NOMO-1 treated with DMSO at 0.1 percent for 48 hours (cell line): Measurements from ENCODE around the gene PA2G4.
A peak's percentile ranks its signal among the peaks of the same experiment; 100 is the strongest.
"Not testable (repeated sequence)": the region's sequence is repeated elsewhere in the genome, so short reads cannot be mapped to it uniquely, and the experiment has no call there.

Experiments
- DNase-seq: peaks from one replicate; lab custom pipeline; 2025; ENCODE audit not compliant: unreplicated experiment; lab: John Stamatoyannopoulos, UW

Gene PA2G4

GRCh38 chr12:56104109-56104814, at the start of gene PA2G4:
Gene PA2G4, plus strand, starts transcription at chr12:56104559. Its CDS starts 179 bp downstream, at chr12:56104738.
- DNase-seq = peak; percentile 99

DNA sequence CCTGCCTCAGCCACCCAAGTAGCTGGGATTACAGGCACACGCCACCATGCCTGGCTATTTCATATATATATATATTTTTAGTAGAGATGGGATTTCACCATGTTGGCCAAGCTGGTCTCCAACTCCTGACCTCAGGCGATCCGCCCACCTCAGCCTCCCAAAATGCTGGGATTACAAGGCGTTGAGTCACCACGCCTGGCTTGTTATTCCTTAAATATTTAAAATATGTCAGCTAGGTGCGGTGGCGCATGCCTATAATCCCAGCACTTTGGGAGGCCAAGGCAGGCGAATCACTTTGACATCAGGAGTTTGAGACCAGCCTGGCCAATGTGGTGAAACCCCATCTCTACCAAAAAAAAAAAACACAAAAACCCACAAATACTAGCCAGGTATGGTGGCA, 44.4 kb upstream of the PA2G4 start:
- not testable (repeated sequence) for DNase-seq

DNA sequence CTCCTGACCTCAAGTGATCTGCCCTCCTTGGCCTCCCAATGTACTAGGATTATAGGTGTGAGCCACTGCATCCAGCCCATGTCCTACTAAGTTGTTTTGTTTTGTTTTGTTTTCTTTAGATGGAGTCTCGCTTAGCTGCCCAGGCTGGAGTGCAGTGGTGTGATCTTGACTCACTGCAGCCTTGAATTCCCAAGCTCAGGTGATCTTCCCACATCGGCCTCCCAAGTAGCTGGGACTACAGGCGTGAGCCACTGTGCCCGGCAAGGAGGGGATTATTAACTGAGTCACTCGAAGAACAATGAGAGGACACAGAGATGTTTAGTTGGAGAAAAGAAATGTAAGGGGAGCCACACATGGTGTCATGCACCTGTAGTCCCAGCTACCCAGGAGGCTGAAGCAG, 42.4 kb upstream of the PA2G4 start:
- DNase-seq = no peak

GRCh38 chr12:56062996-56063395, 41.4 kb upstream of the PA2G4 start:
- no peak for DNase-seq

- no peak for DNase-seq
Measured at GRCh38 chr12:56071648-56072047, 32.7 kb upstream of the PA2G4 start.

GRCh38 chr12:56074396-56074795, 30.0 kb upstream of the PA2G4 start:
- DNase-seq = no peak

DNA sequence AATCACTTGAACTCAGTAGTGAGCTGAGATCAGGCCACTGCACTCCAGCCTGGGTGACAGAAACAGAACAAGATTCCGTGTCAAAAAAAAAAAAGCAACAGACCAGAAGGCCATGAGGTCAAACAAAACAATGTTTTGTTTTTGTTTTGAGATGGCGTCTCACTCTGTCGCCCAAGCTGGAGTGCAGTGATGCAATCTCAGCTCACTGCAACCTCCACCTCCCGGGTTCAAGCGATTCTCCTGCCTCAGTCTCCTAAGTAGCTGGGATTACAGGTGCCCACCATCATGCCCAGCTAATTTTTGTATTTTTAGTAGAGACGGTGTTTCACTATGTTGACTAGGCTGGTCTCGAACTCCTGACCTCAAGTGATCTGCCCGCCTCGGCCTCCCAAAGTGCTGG, 26.4 kb upstream of the PA2G4 start:
- DNase-seq = not testable (repeated sequence)

GRCh38 chr12:56078427-56078826, 25.9 kb upstream of the PA2G4 start:
- DNase-seq = no peak

DNA sequence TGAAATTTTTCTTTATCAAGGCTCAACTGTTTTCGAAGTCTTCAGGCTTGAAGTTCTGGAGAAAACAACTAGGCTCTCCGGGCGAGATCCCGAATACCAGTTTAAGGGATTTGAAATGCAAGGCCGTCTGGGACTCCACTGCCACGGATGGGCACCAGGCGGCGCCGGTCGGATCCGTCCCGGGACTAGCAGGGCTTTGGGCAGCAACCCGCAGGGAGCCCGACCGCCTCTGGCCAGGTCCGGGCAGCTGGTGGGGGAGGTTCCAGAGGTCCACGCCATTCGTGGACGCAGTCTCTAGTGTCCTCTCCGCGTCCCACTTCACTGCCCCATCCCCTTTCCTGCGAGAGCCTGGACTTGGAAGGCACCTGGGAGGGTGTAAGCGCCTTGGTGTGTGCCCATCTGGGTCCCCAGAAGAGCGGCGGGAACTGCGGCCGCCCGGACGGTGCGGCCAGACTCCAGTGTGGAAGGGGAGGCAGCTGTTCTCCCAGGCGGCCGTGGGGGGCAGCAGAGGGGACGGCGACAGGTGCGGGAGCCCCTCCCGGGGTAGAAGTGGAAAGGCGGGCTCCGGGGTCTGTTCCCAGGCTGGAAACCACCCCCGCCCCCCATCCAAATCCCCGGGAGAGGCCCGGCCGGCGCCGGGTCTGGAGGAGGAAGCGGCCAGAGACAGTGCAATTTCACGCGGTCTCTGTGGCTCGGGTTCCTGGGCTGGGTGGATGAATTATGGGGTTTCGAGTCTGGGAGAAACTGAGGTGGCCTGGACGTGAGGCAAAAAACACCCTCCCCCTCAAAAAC, 25.2 kb upstream of the PA2G4 start:
- peak; percentile 57 for DNase-seq

- peak; percentile 70 for DNase-seq
Measured at GRCh38 chr12:56079723-56080555, 24.4 kb upstream of the PA2G4 start, which contains the start of gene ERBB3. Gene ERBB3, plus strand, starts transcription at chr12:56080165. Its CDS starts 136 bp downstream, at chr12:56080301.

GRCh38 chr12:56080556-56081138, 23.7 kb upstream of the PA2G4 start:
- no peak for DNase-seq

DNA sequence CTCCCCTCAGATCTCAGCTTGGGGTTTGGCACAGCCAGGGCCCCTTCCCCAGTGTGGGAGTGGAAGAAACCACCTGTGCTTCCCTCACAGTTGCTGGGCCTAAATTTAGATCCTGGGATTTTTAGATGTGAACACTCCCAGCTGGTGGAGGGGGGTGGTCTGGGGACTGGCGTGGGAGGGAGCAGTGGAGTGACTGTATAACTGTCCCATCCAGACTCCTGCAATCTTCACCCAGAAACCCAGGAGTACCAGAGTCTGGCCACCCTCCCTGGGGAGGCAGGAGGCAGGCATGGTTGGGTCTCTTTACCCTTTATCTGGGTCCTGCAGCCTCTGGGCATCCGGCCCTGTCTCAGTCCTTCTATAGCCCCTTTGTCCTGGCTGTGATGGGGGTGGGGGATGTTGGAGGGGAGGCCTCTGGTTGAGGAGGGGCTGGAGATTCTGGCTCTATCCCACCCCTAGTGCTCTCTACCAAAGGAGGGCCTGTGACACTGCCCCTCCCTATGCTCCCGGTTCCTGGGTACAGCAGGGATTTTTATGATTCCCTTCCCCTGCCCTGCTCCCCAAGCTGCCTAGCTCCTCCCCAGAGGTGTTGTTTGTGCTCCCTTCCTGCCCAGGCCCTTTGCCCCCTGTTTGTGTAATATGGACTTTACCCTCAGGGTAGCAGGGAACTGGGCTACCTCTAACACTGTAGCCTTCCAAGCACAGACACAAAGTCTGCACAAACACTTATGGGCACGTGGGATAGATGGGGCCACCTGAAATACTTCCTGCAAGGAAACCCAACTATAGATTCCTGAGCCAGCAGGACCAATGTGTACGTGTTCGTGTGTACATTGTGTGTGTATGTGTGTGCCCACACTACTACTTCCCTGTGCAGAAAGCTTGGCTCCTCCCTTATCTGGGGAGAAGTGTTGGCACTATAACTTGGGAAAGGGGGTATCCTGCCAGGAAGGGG, 22.7 kb upstream of the PA2G4 start:
- DNase-seq = no peak

GRCh38 chr12:56082382-56082781, 22.0 kb upstream of the PA2G4 start:
- no peak for DNase-seq

DNA sequence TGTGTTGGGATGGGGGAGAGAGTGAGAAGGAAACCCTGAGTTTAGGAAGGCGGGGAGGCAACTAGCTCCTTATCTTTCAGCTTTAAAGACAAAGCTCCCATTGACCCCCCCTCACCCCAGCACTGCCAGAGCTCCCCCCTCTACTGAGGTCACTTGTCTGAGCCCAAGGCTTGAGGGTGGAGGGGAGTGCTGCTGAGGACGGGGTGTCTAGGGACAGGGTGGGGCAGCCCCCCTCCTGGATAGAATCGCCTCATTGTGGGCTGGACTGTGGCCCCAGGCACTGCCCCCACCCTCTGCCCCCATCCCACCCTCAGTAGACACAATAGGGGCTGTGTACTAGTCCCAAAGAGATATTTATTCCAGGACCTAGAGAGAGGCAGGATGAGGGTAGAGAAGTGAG, 21.4 kb upstream of the PA2G4 start:
- DNase-seq = no peak

DNA sequence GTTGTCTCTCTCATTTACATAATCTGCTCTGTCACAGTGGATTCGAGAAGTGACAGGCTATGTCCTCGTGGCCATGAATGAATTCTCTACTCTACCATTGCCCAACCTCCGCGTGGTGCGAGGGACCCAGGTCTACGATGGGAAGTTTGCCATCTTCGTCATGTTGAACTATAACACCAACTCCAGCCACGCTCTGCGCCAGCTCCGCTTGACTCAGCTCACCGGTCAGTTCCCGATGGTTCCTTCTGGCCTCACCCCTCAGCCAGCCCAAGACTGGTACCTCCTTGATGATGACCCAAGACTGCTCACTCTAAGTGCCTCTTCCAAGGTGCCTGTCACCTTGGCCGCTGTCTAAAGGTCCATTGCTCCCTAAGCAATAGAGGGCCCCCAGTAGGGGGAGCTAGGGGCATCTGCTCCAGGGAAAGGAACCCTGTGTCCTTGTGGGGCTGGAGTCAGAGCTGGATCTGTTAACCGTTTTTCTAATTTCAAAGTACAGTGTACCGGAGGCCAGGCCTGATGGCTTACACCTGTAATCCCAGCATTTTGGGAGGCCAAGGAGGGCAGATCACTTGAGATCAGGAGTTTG, 19.3 kb upstream of the PA2G4 start:
- DNase-seq = no peak

- no peak for DNase-seq
Measured at GRCh38 chr12:56086096-56086495, 18.3 kb upstream of the PA2G4 start.

GRCh38 chr12:56086608-56087007, 17.8 kb upstream of the PA2G4 start:
- DNase-seq = no peak

DNA sequence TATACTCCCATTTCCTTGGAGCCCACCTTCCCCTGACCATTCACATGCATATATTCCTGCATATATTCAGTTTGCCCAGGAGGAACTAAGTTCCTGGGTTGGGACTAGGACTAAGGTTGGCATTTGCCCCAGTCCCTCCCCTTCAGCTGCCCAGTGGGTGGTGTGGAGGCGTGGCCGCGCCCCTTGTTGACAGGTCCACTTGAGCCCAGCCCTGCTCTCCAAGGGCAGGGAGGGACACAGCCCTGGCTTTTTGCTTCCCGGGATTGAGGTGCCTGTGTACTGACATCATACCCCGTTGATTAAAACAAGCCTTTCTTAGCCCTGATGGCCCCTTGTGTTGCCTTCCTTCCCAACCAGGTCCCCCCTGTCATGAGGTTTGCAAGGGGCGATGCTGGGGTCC, 17.1 kb upstream of the PA2G4 start:
- DNase-seq = no peak

DNA sequence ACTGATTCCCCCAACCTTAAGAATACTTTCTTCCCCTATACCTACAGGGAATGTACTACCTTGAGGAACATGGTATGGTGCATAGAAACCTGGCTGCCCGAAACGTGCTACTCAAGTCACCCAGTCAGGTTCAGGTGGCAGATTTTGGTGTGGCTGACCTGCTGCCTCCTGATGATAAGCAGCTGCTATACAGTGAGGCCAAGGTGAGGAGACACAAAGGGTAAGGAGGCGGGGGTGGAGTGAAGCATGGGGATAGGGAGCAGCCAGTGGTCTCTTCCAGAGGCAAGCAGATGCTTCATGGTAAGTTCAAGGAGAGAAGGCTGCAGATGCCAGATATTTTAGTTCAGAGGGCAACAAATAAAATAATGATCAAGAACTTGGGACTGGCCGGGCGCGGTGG, 6.6 kb upstream of the PA2G4 start:
- DNase-seq = no peak

- no peak for DNase-seq
Measured at GRCh38 chr12:56098592-56098991, 5.8 kb upstream of the PA2G4 start.
